RWPE1 (cell line): ENCODE data around the gene HMG20A.

Source experiments
- CTCF ChIA-PET: fragments of 350-600 bp; sonication (Branson Sonifier 250); formaldehyde crosslinking; extraction: SDS; loops from one replicate; lab custom pipeline; 2021; lab: Yijun Ruan, JAX
- POLR2A ChIA-PET: fragments of 400-600 bp; formaldehyde crosslinking; extraction: SDS; loops from one replicate; lab custom pipeline; 2020; ENCODE audit warnings: antibody characterized with exemption; ENCODE audit not compliant: low non-redundant PET; lab: Yijun Ruan, JAX
- DNase-seq: peaks from one replicate; pipeline ENCODE4 v3.0.0; 2012; ENCODE audit warnings: low spot score
- H3K27ac ChIP-seq: fragments of 450-650 bp; 2 replicates; pipeline ENCODE4 v1.5.1; 2017
- TF ChIP-seq, protein P1 (sequence below): fragments of 450-650 bp; conservative IDR thresholded peaks from 2 replicates; pipeline ENCODE4 v1.5.1; 2017; ENCODE audit warnings: low read depth, mild to moderate bottlenecking

HMG20A gene

DNA sequence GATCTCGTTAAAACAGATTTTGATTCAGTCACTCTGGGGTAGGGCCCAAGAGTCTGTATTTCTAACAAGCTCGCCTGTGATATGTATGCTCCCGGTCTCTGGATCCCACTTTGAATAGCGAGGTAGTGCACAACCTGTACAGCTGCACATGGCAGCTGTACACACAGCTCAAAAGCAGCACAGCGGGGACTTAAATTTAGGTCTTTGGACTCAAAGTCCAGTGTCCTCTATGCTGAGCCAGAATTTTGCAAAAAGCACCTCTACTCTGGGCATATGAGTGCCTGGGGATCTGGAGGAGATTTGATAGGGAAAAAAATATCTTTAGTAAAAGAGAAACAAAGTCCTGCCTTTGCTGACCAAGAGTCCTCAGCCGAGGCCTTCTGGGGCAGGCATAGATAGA lies 83.1 kb downstream of the HMG20A start:
- ChIA-PET POLR2A (interaction anchor here (0.6 kb wide), 1 partner anchor 24 kb away, joined by 6 read pairs; no protein-coding TSS in a partner anchor), CTCF (interaction anchor here (0.5 to 0.7 kb wide), 2 partner anchors 38 to 39 kb away, joined by 3 to 4 read pairs; no protein-coding TSS in a partner anchor)
- no peak for DNase-seq
- TF ChIP-seq, protein P1, sequence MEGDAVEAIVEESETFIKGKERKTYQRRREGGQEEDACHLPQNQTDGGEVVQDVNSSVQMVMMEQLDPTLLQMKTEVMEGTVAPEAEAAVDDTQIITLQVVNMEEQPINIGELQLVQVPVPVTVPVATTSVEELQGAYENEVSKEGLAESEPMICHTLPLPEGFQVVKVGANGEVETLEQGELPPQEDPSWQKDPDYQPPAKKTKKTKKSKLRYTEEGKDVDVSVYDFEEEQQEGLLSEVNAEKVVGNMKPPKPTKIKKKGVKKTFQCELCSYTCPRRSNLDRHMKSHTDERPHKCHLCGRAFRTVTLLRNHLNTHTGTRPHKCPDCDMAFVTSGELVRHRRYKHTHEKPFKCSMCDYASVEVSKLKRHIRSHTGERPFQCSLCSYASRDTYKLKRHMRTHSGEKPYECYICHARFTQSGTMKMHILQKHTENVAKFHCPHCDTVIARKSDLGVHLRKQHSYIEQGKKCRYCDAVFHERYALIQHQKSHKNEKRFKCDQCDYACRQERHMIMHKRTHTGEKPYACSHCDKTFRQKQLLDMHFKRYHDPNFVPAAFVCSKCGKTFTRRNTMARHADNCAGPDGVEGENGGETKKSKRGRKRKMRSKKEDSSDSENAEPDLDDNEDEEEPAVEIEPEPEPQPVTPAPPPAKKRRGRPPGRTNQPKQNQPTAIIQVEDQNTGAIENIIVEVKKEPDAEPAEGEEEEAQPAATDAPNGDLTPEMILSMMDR: no peak
- no peak overlapping the region for H3K27ac ChIP-seq

DNA sequence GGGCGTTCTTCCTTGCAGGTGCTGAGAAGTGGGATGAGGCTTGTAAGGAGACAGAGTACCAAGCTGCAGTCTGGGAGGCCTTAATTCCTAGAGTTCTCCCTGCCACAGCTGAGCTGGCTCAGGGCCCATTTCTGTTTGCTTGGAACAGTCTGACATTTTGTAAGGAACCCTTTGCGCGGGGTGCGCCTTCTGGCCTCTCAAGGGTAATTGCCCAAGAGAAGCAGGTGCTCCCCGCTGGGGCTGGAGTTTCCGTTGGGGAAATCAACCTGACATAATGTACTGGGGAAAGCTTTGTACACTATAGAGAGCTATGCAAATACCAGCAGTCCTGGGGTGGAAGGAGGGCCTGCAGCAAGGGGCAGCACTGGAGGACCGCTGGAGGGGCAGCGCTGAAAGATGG lies 83.6 kb downstream of the HMG20A start:
- H3K27ac ChIP-seq: peak overlapping the region; percentile 84
- ChIA-PET POLR2A (no interaction called here), CTCF (interaction anchor here (0.5 kb wide), 1 partner anchor 37 kb away, joined by 3 read pairs; no protein-coding TSS in a partner anchor)
- DNase-seq: no peak
- TF ChIP-seq, protein P1: no peak

DNA sequence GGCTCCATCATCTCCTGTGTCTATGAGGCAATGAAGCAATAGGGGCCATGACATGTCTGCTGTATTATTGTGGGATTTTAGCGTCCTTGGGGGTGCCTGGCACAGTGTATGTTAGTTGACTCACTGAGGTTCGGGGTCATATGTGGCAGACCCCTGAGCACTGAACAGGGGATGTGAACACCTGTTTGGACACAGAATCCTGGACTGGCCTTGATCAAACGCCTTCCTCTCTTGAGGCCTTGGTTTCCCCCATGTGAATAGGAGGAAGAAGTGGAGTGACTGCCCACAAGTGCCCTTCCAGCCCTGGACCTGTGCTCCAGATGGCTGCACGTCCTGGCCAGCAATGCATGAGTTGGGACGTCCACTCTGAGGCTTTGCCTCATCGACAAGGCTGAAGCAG lies 84.2 kb downstream of the HMG20A start:
- POLR2A ChIA-PET: no interaction called here
- DNase-seq: no peak
- peak overlapping the region; percentile 84 for H3K27ac ChIP-seq
- CTCF ChIA-PET: interaction anchor here (0.7 to 1.1 kb wide), 2 partner anchors 38 to 74 kb away, joined by 3 to 5 read pairs; no protein-coding TSS in a partner anchor
- TF ChIP-seq, protein P1: no peak

DNA sequence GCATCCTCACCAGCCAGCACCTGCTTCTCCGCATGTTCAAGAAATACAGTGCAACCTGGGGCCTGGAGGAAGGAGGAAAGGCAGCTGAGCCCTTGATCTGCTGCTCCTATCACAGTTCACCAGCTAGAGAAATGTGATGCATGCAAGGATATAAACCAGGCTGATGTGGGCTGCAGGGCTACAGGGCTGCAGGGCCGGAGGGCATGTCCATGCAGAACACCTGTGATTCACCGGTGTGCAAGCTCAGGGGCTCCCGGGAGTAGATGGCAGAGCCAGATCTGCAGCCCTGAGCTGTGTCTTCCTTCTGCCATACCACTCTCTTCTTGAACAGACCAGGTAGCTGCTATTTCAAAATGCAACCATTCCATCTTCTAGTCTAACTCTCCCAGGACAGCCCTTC lies 84.9 kb downstream of the HMG20A start:
- ChIA-PET POLR2A (no interaction called here), CTCF (interaction anchor here (0.6 to 1.4 kb wide), 5 partner anchors 9 to 612 kb away, joined by 3 to 6 read pairs (median 5); no protein-coding TSS in a partner anchor)
- peak overlapping the region; percentile 84 for H3K27ac ChIP-seq
- peak; percentile 89 for DNase-seq
- TF ChIP-seq, protein P1: no peak

DNA sequence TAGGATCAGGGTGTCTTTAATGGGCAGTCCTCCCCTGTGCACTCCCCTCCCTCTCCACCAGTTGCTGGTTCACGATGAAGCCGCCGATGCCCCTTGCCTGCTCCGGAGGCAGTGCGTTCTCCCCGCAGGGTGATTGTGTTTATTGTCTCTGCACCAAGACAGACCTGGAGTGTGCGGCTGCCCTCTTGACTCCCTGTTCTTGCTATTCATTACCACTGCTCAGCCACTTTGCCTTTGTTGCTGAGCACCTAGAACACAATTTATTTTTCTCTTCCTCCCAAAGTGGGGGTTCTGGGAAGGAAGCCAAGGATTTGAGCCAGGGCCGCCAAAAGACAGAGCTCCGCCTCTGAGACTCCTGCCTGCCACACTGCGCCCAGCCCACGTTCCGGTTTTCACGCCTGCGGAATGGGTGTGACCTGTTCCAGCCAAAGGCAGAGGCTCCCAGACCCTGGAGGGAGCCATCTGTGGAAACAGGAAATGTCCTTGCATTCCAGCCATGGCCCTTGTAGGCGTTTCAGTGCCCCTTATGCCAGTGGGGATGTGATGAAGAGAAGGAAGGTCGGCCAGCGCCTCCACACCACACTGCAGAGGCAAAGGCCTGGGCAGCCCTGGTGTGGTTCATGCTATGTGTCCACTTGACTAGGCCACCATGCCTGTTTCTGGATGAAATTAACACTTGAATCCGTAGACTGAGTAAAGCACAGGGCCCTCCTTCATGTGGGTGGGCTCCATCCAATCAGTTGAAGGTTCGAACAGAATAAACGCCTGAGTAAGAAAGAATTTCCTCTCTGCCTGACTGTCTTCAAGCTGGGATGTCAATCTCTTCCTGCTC lies 85.8 kb downstream of the HMG20A start:
- TF ChIP-seq, protein P1: no peak
- DNase-seq: peak; percentile 45
- peak overlapping the region; percentile 84 for H3K27ac ChIP-seq
- ChIA-PET POLR2A (no interaction called here), CTCF (interaction anchor here (0.6 to 1.4 kb wide), 3 partner anchors 8 to 37 kb away, joined by 3 to 6 read pairs (median 5); no protein-coding TSS in a partner anchor)

DNA sequence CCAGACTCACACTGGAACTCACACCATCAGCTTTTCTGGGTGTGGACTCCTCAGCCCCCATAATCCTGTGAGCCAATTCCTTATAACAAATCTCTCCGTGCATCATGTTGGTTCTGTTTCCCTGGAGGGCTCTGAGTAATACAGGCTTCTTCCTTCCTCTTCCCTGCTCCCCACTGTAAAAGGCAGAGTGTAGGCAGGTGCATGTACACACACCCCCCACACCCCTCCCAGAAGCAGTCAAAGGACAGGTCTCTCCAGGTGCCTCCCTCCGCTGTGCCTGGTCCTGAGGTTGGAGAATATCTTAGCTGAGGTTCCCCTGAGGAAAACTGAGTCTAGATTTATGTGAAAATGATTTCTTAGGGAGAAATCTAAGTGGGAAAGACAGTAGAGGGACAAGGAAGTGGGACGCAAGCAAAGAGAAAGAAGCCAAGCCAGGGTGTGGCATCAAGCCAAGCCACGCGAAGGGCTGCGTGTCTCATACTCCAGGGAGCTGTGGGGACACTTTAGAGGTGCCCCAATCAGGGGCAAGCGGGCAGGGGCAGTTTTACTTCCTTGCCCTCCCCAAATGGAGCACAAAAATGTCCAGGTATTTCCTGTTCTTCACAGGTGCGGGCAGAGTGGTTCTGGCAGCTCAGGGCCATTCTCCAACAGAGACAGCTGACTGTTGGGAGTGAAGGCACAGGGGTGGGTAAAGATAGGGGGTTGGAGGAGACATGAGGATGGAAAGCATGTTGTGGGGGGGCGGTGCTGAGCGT lies 86.6 kb downstream of the HMG20A start:
- POLR2A ChIA-PET: no interaction called here
- peak; percentile 41 for DNase-seq
- TF ChIP-seq, protein P1: no peak
- CTCF ChIA-PET: interaction anchor here (1.0 kb wide), 1 partner anchor 36 kb away, joined by 5 read pairs; no protein-coding TSS in a partner anchor
- peak overlapping the region; percentile 84 for H3K27ac ChIP-seq
